Limb (tissue), 2 donors: ENCODE data around the gene MASTL.
A peak's percentile ranks its signal among the peaks of the same experiment; 100 is the strongest.
"Not testable (repeated sequence)": the region's sequence is repeated elsewhere in the genome, so short reads cannot be mapped to it uniquely, and the experiment has no call there.

ENCODE experiments used
- DNase-seq, 2 donors: peaks; one replicate each; pipeline ENCODE4 v3.0.0-alpha.2; 2016; ENCODE audit errors: extremely low spot score in 2 of 2

Gene MASTL

GRCh38 chr10:27155066-27155754, at the start of gene MASTL:
Gene MASTL (plus strand): TSS chr10:27155352. CDS start chr10:27155427, 75 bp downstream.
- peak; percentile 91 to 96 for DNase-seq

DNA sequence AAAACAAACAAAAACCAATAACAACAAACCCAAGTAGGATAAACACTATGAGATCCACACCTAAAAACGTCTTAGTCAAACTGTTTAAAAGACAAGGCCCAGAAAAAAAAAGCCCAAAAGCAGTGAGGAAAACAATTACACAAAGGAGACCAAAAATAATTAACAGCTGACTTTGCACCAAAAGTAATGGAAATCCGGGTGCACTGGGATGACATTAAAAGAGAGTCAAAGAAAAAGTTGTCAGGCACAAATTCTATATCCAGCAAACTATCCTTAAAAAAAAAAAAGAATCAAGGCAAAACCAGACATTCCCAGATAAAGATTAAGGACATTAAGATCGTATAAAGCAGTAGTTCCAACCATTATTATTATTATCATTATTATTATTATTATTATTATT, 47.0 kb upstream of the MASTL start:
- no peak for DNase-seq

- DNase-seq = no peak
These were observed 20.8 kb upstream of the MASTL start for GRCh38 chr10:27134371-27134770.

GRCh38 chr10:27138277-27138676, 16.9 kb upstream of the MASTL start:
- no peak for DNase-seq

GRCh38 chr10:27143686-27144085, 11.5 kb upstream of the MASTL start:
- DNase-seq = no peak

DNA sequence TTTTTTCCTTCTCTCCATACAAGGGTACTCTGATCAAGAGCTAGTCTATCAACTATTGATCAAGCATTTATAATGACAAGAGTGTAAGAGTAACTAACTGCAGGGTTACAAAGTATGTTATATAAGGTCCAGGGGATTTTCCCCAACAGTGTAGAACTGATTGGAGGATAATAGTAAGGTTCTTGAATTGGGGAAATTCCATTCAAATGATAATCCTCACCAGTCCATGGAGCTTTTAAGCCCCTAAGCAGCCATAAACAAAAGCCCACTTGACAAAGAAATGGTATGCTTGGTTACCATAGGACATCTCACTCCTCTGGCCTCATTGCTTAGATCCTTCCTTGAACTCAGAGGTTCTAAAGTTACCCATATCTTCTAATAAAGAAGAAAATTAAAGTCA, 9.2 kb upstream of the MASTL start:
- no peak for DNase-seq

- DNase-seq = no peak
These were observed 7.5 kb upstream of the MASTL start for GRCh38 chr10:27147701-27148100.

GRCh38 chr10:27150261-27150660, 4.9 kb upstream of the MASTL start:
- DNase-seq = no peak

DNA sequence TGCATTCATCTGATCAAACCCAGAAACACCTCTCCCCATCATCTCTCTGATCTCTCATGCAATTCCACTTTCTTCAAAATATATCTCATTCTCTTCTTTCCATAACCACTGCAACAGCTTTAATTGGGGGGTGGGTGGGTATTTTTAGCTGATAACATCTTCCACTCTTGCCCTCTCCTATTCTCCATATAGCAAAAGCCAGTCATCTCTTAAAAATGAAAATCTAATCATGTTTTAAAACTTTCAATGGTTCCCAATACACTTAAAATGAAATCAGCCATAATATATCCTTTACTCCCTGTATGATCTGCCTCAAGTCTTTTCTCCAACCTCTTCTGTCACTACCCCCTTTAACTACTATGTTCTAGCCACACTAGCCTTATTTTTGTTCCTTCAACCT, 2.5 kb upstream of the MASTL start:
- DNase-seq = no peak

DNA sequence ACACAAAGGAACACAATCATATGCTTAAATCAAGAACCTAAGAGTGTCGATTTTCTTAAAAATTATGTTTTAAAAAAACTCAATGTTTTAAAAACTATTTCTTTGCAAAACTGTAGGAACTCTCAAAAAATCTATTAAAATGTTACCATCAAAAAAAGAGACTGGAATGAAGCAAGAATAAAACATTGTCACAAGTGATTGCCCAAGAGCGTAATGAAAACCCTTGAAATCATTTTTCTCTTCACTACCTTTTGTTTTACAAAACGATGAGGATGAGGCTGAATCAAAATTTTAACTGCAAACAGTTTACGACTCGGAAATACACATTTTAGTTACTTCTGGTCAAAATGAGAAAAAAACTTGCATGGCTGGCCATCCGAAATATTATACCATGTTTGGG, 1.8 kb upstream of the MASTL start:
- DNase-seq = no peak

- DNase-seq = peak in 1 of 2 donors; percentile 32
These were observed 1.3 kb upstream of the MASTL start for GRCh38 chr10:27153845-27154193.

GRCh38 chr10:27156566-27156965, 1.4 kb downstream of the MASTL start:
- DNase-seq = not testable (repeated sequence)

GRCh38 chr10:27157150-27157549, 2.0 kb downstream of the MASTL start:
- DNase-seq = no peak

DNA sequence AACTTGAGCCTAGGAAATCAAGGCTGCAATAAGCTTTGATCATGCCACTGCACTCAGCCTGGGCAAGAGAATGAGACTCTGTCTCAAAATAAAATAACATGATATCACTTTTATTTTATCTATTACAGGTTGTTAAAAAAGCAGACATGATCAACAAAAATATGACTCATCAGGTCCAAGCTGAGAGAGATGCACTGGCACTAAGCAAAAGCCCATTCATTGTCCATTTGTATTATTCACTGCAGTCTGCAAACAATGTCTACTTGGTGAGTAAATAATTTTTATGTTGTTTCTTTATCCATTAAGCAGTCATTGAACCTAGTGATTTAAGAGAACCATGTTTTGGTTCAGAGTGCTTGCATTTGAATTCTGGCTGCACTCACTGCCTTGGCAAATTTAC, 3.3 kb downstream of the MASTL start:
- no peak for DNase-seq

DNA sequence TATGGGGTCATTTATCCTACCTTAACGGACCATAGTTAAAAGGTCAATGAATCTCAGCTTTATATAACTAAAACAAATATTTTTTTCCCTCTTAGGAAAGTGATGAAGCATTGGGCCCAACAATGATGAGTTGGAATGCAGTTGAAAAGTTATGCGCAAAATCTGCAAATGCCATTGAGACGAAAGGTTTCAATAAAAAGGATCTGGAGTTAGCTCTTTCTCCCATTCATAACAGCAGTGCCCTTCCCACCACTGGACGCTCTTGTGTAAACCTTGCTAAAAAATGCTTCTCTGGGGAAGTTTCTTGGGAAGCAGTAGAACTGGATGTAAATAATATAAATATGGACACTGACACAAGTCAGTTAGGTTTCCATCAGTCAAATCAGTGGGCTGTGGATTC, 14.7 kb downstream of the MASTL start:
- DNase-seq = no peak

DNA sequence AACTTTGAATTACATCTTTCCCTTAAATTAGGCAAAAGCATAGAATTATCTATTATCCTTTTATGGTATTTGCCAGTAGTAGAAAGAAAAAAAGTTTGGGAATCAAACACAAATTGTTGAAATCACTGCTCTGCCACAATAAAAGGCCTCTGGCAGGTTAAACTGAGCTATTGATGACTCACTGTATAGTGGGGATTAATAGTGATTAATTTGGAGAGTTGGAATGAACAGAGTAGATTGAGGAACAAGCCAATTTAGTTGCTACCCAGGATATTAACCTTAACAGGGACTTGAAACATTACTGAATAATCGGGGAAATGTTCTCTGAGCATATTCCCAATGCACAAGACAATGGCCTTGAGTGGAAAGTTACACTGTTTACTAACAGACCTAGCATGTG, 33.1 kb downstream of the MASTL start:
- no peak for DNase-seq

DNA sequence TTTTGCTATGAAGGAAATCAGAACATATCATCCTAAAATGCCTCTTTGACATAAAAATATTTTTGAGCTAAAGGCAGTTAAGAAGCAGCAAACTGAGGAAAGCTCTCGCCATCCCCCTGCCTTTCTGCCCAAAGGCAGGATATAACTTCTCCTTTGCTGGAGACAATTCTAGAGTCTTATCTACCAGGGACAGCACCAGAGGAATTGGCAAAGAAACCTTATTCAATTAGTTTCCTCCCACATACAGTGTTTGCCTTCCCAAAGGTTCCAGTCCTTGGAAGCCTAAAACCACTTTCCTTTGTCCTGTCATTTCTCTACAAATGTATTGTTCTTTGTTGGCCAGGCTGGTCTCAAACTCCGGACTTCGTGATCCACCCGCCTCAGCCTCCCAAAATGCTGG, 33.7 kb downstream of the MASTL start:
- no peak for DNase-seq

GRCh38 chr10:27190508-27190907, 35.4 kb downstream of the MASTL start:
- DNase-seq = no peak

DNA sequence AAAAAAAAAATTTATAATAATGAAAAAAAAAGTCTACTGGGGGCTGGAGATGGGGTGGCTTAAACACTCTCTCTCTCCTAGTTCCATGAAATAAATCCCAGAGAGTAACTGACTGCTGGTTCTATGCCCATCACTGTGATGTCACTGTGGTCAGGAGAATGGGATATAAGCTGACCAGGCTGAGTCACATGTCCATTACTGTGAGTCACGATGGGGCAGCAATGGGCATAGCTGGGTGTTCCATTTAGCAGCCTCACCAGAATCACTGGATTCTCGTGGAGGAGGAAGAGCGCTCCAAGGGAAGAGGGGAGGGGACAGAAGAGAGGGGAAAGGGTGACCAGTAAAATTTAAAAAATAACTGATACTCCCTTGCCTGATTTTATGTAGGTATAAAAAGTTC, 37.1 kb downstream of the MASTL start:
- no peak for DNase-seq

GRCh38 chr10:27197980-27198620, 42.9 kb downstream of the MASTL start:
- no peak for DNase-seq

DNA sequence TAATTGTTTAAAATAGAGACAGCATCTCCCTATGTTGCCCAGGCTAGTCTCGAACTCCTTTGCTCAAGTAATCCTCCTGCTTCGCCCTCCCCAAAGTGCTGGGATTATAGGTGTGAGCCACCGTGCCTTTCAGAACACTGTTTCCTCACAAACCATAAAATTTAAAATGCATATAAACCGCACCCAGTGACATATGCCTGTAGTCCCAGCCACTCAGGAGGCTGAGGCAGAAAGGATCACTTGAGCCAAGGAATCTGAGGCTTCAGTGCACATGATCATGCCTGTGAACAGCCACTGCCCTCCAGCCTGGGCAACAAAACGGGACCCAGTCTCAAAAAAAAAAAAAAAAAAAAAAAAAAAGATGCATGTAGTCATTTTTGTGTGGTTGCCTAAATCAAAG, 48.7 kb downstream of the MASTL start:
- DNase-seq = no peak

GRCh38 chr10:27207350-27207749, 52.2 kb downstream of the MASTL start:
- no peak for DNase-seq

- no peak for DNase-seq
These were observed 68.8 kb downstream of the MASTL start for GRCh38 chr10:27223964-27224363.
